H9 (cell line): ENCODE results near the gene ZBTB20. TPM values are rescaled to one million over a fixed set of nuclear protein-coding genes. Genes with fewer than 3 reads are reported as not detected.
A peak's percentile ranks its signal among the peaks of the same experiment; 100 is the strongest.

Experiments
- DNase-seq: peaks from one replicate; pipeline ENCODE4 v3.0.0-alpha.2; 2017
- H2AFZ ChIP-seq: one replicate; pipeline ENCODE4 v1.6.1; 2013; ENCODE audit warnings: mild to moderate bottlenecking, low read length, control low read depth, moderate library complexity
- H2AK5ac ChIP-seq: 2 replicates; pipeline ENCODE4 v1.6.1; 2013; ENCODE audit warnings: low read length, control low read depth, mixed read lengths; ENCODE audit not compliant: insufficient read length
- H2BK120ac ChIP-seq: one replicate; pipeline ENCODE4 v1.6.1; 2013; ENCODE audit warnings: low read depth, mild to moderate bottlenecking, low read length, control low read depth, inconsistent platforms; ENCODE audit not compliant: poor library complexity, severe bottlenecking
- H2BK12ac ChIP-seq: 2 replicates; pipeline ENCODE4 v1.6.1; 2013; ENCODE audit warnings: low read length, control low read depth, mixed read lengths, low read depth; ENCODE audit not compliant: insufficient read length
- H2BK15ac ChIP-seq: 2 replicates; pipeline ENCODE4 v1.6.1; 2013; ENCODE audit warnings: low read depth, low read length, control low read depth
- H2BK20ac ChIP-seq: one replicate; pipeline ENCODE4 v1.6.1; 2013; ENCODE audit warnings: low read depth, mild to moderate bottlenecking, low read length, control low read depth, inconsistent platforms; ENCODE audit not compliant: poor library complexity, severe bottlenecking
- H2BK5ac ChIP-seq: 2 replicates; pipeline ENCODE4 v1.6.1; 2013; ENCODE audit warnings: low read length, control low read depth, mixed read lengths; ENCODE audit not compliant: insufficient read length
- H3K14ac ChIP-seq: 2 replicates; pipeline ENCODE4 v1.6.1; 2013; ENCODE audit warnings: low read length, control low read depth; ENCODE audit not compliant: insufficient read depth
- H3K18ac ChIP-seq: 2 replicates; pipeline ENCODE4 v1.6.1; 2013; ENCODE audit warnings: low read depth, mild to moderate bottlenecking, mixed read lengths, low read length, control low read depth; ENCODE audit not compliant: insufficient read length
- H3K23ac ChIP-seq: 2 replicates; pipeline ENCODE4 v1.6.1; 2013; ENCODE audit warnings: low read length, control low read depth, mixed read lengths, low read depth; ENCODE audit not compliant: insufficient read length
- H3K23me2 ChIP-seq: 2 replicates; pipeline ENCODE4 v1.6.1; 2013; ENCODE audit warnings: low read depth, mild to moderate bottlenecking, mixed read lengths, low read length, control low read depth; ENCODE audit not compliant: insufficient read length, poor library complexity, severe bottlenecking
- H3K27ac ChIP-seq: 2 replicates; pipeline ENCODE4 v1.5.1; 2013; ENCODE audit warnings: low read length, control low read depth, mixed read lengths, low read depth; ENCODE audit not compliant: insufficient read length
- H3K27me3 ChIP-seq: 2 replicates; pipeline ENCODE4 v1.6.1; 2013; ENCODE audit warnings: low read length, control low read depth, inconsistent platforms; ENCODE audit not compliant: insufficient read depth
- H3K4ac ChIP-seq: 2 replicates; pipeline ENCODE4 v1.6.1; 2013; ENCODE audit warnings: low read depth, mild to moderate bottlenecking, control low read depth, inconsistent platforms, low read length, moderate library complexity
- H3K4me1 ChIP-seq: 2 replicates; pipeline ENCODE4 v1.6.1; 2013; ENCODE audit warnings: low read length, control low read depth, inconsistent platforms; ENCODE audit not compliant: insufficient read depth
- H3K4me2 ChIP-seq: 2 replicates; pipeline ENCODE4 v1.6.1; 2013; ENCODE audit warnings: low read length, control low read depth, mixed read lengths; ENCODE audit not compliant: insufficient read length, insufficient read depth
- H3K56ac ChIP-seq: 2 replicates; pipeline ENCODE4 v1.6.1; 2013; ENCODE audit warnings: low read depth, mild to moderate bottlenecking, mixed read lengths, low read length, control low read depth; ENCODE audit not compliant: insufficient read length
- H3K79me1 ChIP-seq: 2 replicates; pipeline ENCODE4 v1.6.1; 2013; ENCODE audit warnings: low read depth, mild to moderate bottlenecking, moderate library complexity, low read length, control low read depth, inconsistent platforms; ENCODE audit not compliant: insufficient read depth, poor library complexity, severe bottlenecking
- H3K79me2 ChIP-seq: 2 replicates; pipeline ENCODE4 v1.6.1; 2013; ENCODE audit warnings: low read length, control low read depth, inconsistent platforms; ENCODE audit not compliant: insufficient read depth
- H3K9ac ChIP-seq: 2 replicates; pipeline ENCODE4 v1.6.1; 2013; ENCODE audit warnings: low read length, control low read depth, mixed read lengths; ENCODE audit not compliant: insufficient read length; ENCODE audit errors: extremely low read depth
- H3K9me3 ChIP-seq: one replicate; pipeline ENCODE4 v1.6.1; 2013; ENCODE audit warnings: low read depth, low read length, inconsistent platforms; ENCODE audit not compliant: control insufficient read depth
- H3T11ph ChIP-seq: one replicate; pipeline ENCODE4 v1.6.1; 2013; ENCODE audit warnings: mild to moderate bottlenecking, low read length, control low read depth, inconsistent platforms
- H4K20me1 ChIP-seq: one replicate; pipeline ENCODE4 v1.6.1; 2013; ENCODE audit not compliant: control insufficient read depth, insufficient read length, insufficient read depth
- H4K5ac ChIP-seq: 2 replicates; pipeline ENCODE4 v1.6.1; 2013; ENCODE audit warnings: low read depth, mild to moderate bottlenecking, mixed read lengths, low read length, control low read depth; ENCODE audit not compliant: insufficient read length
- H4K8ac ChIP-seq: replicated peaks from 2 replicates; pipeline ENCODE4 v1.6.1; 2013; ENCODE audit warnings: low read length, control low read depth, mixed read lengths, low read depth; ENCODE audit not compliant: insufficient read length
- H4K91ac ChIP-seq: 2 replicates; pipeline ENCODE4 v1.6.1; 2013; ENCODE audit warnings: low read depth, mild to moderate bottlenecking, moderate library complexity, mixed read lengths, low read length, control low read depth; ENCODE audit not compliant: insufficient read length
- H3K27ac Mint-ChIP-seq, 3 experiments: 2 replicates in 2 of 3; 3 replicates in 1 of 3; pipeline ENCODE4 v1.8.0; 2020 to 2021; ENCODE audit warnings: mixed read lengths in 3 of 3, mild to moderate bottlenecking in 1 of 3, moderate library complexity in 1 of 3
- H3K27me3 Mint-ChIP-seq: 2 replicates; pipeline ENCODE4 v1.8.0; 2021; ENCODE audit warnings: low read depth, mild to moderate bottlenecking, moderate library complexity, mixed read lengths
- H3K36me3 Mint-ChIP-seq, 3 experiments: 2 replicates in 2 of 3; 3 replicates in 1 of 3; pipeline ENCODE4 v1.8.0; 2020 to 2021; ENCODE audit warnings: low read depth in 3 of 3, mixed read lengths in 3 of 3; ENCODE audit not compliant: insufficient read depth in 1 of 3
- H3K4me1 Mint-ChIP-seq, 2 experiments: 2 replicates each; pipeline ENCODE4 v1.8.0; 2020; ENCODE audit warnings: mixed read lengths in 2 of 2
- H3K4me3 Mint-ChIP-seq, 2 experiments: 2 replicates in 1 of 2; 3 replicates in 1 of 2; pipeline ENCODE4 v1.8.0; 2020 to 2021; ENCODE audit warnings: mild to moderate bottlenecking in 2 of 2, mixed read lengths in 2 of 2, moderate library complexity in 1 of 2
- H3K9me3 Mint-ChIP-seq, 2 experiments: 2 replicates in 1 of 2; 3 replicates in 1 of 2; pipeline ENCODE4 v1.8.0; 2020; ENCODE audit warnings: mild to moderate bottlenecking in 2 of 2, mixed read lengths in 2 of 2, moderate library complexity in 1 of 2
- WGBS: extraction: QIAGEN DNeasy Blood & Tissue Kit; methylation state at CpG from one replicate; pipeline ENCODE4 v1.1.7; 2013; ENCODE audit warnings: missing lambda C conversion rate, low lambda C conversion rate, mixed read lengths; ENCODE audit not compliant: insufficient read length; ENCODE audit errors: extremely low coverage; 5-methylcytosine and 5-hydroxymethylcytosine counted together
- total RNA-seq: library from RNA; stranded (reverse); gene quantifications from 2 replicates; pipeline ENCODE4 v1.2.1, GENCODE V29; 2021
- TF ChIP-seq, protein P1 (sequence below): fragments of 200-600 bp; sonication (generic); conservative IDR thresholded peaks from 3 replicates; pipeline ENCODE4 v1.8.0; 2021; ENCODE audit warnings: antibody characterized with exemption, mild to moderate bottlenecking

ZBTB20 gene
- total RNA-seq, 1 experiment from 2014 or later: 0.70 TPM

DNA sequence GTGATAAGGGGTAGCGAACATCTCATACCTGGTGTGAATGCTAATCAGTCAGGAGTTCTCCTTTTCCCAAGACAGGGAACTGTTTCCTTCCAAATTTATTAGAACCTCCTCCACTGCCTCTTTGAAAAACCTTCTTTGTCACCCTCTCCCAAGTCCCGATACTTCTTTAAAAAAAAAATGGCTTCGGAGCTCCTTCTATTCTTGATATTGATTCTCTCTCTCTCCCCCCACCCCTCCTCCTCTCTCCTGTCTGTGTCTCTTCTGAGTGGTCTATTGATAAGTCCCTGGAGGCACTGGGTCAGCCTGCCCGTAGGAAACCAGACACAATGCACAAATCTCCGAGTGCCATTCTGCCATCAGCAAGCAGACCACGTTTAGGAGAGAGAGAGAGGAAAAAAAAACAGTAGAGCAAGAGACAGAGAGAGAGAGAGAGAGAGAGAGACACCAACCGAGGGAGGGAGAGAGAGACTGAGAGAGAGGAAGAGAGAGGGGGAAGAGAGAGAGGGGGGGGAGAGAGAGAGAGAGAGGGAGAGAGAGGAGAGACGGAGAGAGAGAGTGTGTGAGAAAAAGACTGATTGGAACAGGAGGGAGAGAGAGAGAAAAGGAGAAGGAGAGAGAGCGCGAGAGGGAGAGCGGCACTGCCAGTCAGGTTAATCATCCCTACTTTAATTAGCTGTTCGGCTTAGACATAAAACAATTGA is 692.4 kb downstream of the ZBTB20 start:
- 0 out of 2 replicates have a peak, but pooled peaks cover 3% of the 10 kb centered on the region for H3K4me1 ChIP-seq
- peaks cover 11% of the 10 kb centered on the region for H3K23me2 ChIP-seq
- H3K56ac ChIP-seq: no peak overlapping the region
- H2AK5ac ChIP-seq: no peak overlapping the region
- no peak overlapping the region for H2BK120ac ChIP-seq
- no peaks in the 10 kb centered on the region for H3K9me3 ChIP-seq
- H3T11ph ChIP-seq: no peak overlapping the region
- H2AFZ ChIP-seq: peak overlapping the region; percentile 87
- no peaks in the 10 kb centered on the region for H3K27me3 ChIP-seq
- H4K20me1 ChIP-seq: no peaks in the 10 kb centered on the region
- TF ChIP-seq, protein P1, sequence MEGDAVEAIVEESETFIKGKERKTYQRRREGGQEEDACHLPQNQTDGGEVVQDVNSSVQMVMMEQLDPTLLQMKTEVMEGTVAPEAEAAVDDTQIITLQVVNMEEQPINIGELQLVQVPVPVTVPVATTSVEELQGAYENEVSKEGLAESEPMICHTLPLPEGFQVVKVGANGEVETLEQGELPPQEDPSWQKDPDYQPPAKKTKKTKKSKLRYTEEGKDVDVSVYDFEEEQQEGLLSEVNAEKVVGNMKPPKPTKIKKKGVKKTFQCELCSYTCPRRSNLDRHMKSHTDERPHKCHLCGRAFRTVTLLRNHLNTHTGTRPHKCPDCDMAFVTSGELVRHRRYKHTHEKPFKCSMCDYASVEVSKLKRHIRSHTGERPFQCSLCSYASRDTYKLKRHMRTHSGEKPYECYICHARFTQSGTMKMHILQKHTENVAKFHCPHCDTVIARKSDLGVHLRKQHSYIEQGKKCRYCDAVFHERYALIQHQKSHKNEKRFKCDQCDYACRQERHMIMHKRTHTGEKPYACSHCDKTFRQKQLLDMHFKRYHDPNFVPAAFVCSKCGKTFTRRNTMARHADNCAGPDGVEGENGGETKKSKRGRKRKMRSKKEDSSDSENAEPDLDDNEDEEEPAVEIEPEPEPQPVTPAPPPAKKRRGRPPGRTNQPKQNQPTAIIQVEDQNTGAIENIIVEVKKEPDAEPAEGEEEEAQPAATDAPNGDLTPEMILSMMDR: no peak
- H3K9me3 Mint-ChIP-seq: no peaks in the 10 kb centered on the region
- peaks cover 11 to 21% of the 10 kb centered on the region in 2 experiments for H3K4me1 Mint-ChIP-seq
- no peak overlapping the region for H2BK12ac ChIP-seq
- no peak overlapping the region for H2BK5ac ChIP-seq
- H3K4ac ChIP-seq: no peak overlapping the region
- no peaks in the 10 kb centered on the region for H3K79me1 ChIP-seq
- H4K91ac ChIP-seq: no peak overlapping the region
- H3K27me3 Mint-ChIP-seq: no peaks in the 10 kb centered on the region
- no peak overlapping the region for H3K27ac ChIP-seq
- no peak overlapping the region for H4K8ac ChIP-seq
- no peak overlapping the region for H4K5ac ChIP-seq
- H3K4me2 ChIP-seq: peak overlapping the region; percentile 95
- no peak overlapping the region for H3K27ac Mint-ChIP-seq
- H3K36me3 Mint-ChIP-seq: no peaks in the 10 kb centered on the region
- H3K18ac ChIP-seq: peak overlapping the region; percentile 58
- H3K4me3 Mint-ChIP-seq: no peak overlapping the region
- H2BK15ac ChIP-seq: no peak overlapping the region
- peak overlapping the region; percentile 51 for H3K9ac ChIP-seq
- H3K79me2 ChIP-seq: no peaks in the 10 kb centered on the region
- no CpG with 5 or more reads among the region's 12 CpGs for WGBS
- H3K23ac ChIP-seq: no peak overlapping the region
- peak overlapping the region; percentile 39; the same call in 1 of the 2 replicates for H3K14ac ChIP-seq
- H2BK20ac ChIP-seq: no peak overlapping the region
- DNase-seq: no peak
